NCI-H2081 treated with DMSO at 0.1 percent for 48 hours (cell line): ENCODE measurements around the gene CMIP.
"Not testable (repeated sequence)": the region's sequence is repeated elsewhere in the genome, so short reads cannot be mapped to it uniquely, and the experiment has no call there.

Source experiments
- DNase-seq: peaks from one replicate; lab custom pipeline; 2025; lab: John Stamatoyannopoulos, UW

The CMIP gene

GRCh38 chr16:81421536-81421935, 23.1 kb upstream of the CMIP start:
- DNase-seq = no peak

GRCh38 chr16:81422153-81422552, 22.5 kb upstream of the CMIP start:
- not testable (repeated sequence) for DNase-seq

- no peak for DNase-seq
Observed at GRCh38 chr16:81424771-81425170, 19.8 kb upstream of the CMIP start.

GRCh38 chr16:81427219-81427618, 17.4 kb upstream of the CMIP start:
- DNase-seq = no peak

GRCh38 chr16:81429045-81429521, 15.5 kb upstream of the CMIP start:
- DNase-seq = no peak

GRCh38 chr16:81431554-81432353, 12.9 kb upstream of the CMIP start:
- no peak for DNase-seq

- DNase-seq = no peak
Observed at GRCh38 chr16:81432937-81433557, 11.6 kb upstream of the CMIP start.

GRCh38 chr16:81435103-81435502, 9.5 kb upstream of the CMIP start:
- no peak for DNase-seq

- DNase-seq = no peak
Observed at GRCh38 chr16:81435567-81435966, 9.0 kb upstream of the CMIP start.

GRCh38 chr16:81436386-81436785, 8.2 kb upstream of the CMIP start:
- no peak for DNase-seq

GRCh38 chr16:81437865-81438264, 6.7 kb upstream of the CMIP start:
- DNase-seq = no peak

- no peak for DNase-seq
Observed at GRCh38 chr16:81440888-81441761, 3.5 kb upstream of the CMIP start.

GRCh38 chr16:81442220-81442915, 2.2 kb upstream of the CMIP start:
- no peak for DNase-seq

GRCh38 chr16:81442916-81443687, 1.5 kb upstream of the CMIP start:
- no peak for DNase-seq

- DNase-seq = no peak
Observed at GRCh38 chr16:81443688-81444447, 740 bp upstream of the CMIP start.

- DNase-seq = no peak
Observed at GRCh38 chr16:81445143-81445961, 744 bp downstream of the CMIP start.

GRCh38 chr16:81445966-81446906, 1.6 kb downstream of the CMIP start:
- no peak for DNase-seq

- DNase-seq = no peak
Observed at GRCh38 chr16:81446907-81447268, 2.3 kb downstream of the CMIP start.
